Activated gamma-delta T cell (primary cell): ENCODE data around the gene LINGO4.

Experiments
- DNase-seq: peaks from one replicate; lab custom pipeline; 2025; lab: John Stamatoyannopoulos, UW

LINGO4 gene

DNA sequence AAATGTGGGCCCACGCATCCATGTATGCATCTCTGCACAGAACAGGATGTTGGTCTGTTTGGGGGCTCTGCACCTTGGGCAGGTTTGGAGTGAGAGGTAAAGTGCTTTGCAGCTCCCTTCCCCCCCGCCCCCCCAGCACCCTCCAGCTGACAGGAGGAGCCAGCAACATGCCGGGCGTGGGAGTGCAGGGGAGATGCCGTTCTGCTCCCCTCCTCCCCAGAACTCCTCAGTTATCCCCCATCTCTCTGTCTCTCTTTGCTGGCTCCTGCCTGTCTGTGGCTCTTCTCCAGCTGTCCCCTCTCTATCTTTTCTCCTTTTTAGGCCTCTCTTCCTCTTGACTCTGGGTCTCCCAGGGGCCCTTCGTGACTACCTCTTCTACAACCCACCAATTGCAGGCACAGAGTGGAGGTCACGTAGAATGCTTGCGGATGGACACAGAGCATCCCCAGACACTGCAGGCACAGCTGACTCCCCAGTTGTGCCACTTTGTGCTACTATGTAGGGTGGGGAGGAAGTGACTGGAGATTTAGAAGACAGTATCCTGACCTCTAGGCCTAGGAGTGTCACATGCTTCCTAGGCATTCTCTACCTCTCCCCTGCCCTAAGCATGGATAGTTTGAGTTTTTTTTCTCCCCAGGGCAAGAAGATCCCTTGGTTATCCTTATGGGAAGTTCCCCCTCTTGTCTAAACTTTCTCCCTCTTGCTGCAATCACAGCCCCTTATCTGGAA, 28.1 kb upstream of the LINGO4 start:
- DNase-seq, result no peak

DNA sequence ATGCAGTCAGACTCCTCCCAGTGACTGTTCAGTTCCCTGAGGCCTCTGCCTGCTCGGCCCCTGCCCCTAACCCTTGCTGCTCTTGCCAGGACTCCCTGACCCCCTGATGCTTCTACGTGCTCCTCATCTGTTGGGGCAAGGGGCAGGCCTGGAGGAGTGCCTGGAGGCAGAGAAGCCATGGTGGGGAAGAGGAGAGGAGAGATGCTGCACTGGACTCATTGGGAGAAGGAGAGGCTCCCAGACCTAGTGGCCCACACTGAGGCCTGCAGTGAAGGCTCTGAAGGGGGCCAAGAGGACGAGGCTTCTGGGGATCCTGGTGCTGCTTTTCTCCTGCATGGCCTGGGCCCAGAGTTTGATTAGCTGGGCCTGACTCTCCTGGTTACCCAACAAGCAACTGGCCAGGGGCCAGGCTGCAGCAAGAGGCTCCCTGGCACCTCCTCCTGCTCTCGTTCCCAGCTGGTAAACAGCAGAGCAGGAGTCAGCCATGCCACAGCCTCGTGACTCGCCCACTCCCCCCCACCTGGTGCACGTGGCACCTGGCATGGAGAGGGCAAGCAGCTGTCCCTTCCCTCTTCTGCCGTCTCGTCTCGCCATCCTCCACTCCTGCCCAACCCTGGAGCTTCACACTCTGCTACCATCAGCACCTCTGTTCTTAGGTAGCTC, 27.2 kb upstream of the LINGO4 start:
- no peak for DNase-seq

DNA sequence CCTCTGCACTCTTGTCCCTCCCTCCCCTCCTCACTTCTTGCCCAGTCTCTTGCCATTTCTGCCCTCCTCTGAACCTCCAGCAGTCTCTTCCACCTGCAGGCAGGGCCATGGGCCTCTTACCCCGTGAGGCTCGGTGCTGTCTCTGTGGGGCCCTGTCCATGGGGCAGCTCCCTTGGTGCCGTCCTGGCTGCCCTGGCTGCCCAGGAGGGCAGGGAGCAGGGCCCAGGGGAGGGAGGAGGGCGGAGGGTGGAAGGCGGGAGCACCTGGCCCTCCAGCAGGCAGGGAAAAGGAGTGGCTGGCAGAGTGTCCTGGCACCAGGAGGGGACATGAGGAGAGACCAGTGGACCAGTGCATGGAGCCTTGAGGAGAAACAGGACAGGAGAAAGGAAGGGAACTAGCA, 26.4 kb upstream of the LINGO4 start, which contains the start of gene RORC:
RORC (minus strand) TSS at position 198 of the 400 bp plus-strand sequence; CDS start at position 160, 38 bp downstream.
- DNase-seq, result no peak

DNA sequence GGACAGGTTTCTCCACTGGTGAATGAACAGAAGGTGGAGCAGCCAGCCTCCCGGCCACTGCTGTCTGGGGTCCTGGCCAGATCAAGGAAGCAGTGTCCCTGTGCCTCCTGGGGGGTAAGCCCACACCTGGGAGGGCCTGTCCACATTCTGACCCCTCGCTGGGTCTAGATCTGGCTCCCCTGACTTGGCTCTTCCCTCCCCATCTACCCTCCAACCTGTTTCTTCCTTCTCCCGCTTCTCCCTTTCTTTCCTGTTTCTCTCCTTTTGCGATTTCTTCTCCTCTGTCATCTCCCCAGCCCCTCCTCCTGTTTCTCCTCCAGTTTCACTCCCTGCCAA, 26.0 kb upstream of the LINGO4 start:
- DNase-seq, result no peak

DNA sequence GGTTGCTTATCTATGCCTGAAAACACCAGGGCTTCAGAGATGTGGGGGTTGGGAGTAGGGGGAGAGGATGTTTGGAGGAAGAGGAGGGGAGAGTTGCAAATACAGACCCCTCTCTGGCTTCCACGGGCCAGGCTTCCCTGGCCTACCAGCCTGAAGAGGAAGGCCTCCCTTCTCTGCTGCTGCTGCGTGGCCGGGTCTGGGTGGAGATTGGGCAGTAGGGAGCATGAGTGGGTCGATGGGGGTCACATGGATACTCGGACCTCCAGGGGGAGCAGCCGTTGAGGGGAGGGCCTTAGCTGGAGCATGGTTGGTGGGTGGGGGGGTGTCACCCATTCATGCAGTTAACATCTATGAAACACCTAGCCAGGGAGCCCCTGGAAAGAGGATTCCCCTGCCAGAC, 24.8 kb upstream of the LINGO4 start:
- DNase-seq, result no peak

DNA sequence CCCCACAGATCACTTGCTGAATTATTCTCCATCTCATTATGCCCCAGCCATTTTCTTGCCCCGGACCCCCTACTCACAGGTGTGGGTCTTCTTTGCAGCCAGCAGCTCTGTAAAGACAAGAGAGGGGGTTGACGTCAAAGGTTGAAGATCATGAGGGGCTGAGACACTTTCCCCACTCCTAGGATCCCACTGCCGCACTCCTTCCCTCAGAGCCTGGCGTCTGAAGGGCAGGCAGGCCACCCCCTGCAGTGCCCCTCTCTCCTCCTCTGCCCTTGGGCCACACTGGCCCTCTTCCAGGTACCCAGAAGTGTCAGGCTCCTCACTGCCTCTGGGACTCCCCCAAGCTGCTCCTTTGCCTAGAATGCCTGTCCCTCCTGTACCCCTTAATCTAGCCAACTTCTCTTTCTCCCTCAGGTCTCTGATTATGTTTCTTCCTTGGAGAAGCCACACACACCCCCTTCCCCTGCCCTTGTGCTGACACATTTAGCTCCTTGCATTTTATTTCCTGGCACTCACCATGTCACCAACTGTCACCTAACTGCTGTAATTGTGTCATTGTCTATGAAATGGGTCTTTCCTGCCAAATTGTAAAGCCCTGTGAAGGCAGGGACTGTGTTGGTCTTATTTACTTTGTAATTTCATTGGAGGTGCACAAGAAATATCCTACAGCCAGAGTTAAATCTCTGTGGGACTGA, 24.3 kb upstream of the LINGO4 start:
- no peak for DNase-seq

DNA sequence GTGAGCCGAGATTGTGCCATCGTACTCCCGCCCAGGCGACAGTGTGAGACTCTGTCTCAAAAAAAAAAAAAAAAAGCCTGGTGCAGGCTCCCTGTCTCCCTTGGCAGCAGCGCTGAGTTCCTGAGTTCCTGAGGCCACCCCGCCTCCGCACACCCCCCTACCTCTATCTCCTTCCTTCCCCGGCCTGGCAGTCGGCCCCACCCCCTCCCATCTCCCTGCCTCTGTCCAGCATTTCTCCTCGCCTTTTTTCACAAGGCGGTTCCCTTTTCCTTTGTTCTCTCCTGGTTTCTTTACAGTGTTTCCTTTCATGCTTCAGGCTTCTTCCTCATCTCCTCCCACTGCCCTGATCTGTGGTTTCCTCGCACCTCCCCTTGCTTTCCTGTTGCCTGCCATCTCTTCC, 23.7 kb upstream of the LINGO4 start:
- no peak for DNase-seq

DNA sequence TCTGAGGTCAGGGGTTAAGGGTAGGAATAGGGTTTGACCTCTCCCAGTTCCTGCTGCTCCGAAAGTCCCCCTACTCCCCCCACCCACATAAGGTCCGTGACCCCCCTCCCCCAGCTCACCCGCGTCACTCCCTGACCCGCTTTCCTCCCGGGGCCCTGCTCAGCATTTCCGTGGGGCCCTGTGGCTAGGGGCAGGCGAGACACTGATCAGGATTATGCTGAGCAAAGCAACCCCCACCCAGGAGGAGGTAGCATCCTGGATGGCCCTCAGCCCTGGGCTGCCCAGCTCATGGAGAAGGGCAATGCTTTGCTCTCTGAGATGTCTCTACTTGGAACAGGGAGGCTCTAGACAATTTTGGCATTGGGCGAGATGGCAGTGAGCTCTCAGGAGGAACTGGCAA, 22.6 kb upstream of the LINGO4 start:
- DNase-seq, result no peak

DNA sequence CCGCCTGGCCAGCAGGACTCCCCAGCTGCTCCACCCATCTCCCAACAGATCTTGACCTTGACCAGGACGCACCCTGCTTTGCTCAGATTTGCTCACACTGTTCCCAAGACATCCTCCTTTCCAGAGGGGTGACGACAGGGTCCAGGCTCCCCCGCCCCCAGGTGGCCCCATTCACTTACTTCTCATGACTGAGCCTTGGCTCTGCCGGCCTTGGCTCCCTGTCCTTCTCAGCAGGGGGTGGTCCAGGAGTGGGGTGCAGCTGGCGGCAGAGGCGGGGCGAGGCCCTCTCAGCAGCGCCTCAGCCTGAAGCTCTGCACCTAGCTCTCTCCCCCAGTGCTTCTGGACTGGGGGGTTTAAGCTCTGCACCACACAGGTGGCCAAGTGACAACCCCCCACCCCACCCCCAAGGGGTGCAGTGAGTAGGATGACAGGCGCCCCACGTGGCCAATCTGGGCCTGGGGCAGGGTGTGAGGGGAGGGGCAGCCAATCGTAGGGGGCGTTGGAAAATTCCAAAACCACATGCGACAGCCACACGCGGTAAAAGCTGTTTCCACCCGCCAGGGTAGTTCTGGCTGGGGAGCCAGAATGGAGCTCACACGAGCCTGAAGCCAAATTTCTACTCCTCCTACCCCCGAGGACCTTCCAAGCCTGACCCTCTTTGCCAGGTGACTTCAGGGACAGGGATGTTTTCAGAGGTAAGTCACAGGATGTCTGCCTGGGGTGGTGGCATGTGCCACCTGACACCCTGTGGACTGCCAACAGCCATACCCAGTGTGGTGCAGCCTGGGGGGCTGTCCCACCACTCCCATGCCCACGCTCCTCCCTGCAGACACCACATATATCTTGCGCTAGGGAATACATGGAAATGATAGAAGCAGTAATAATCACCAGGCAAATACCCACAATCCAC, 20.8 kb upstream of the LINGO4 start:
- no peak for DNase-seq

DNA sequence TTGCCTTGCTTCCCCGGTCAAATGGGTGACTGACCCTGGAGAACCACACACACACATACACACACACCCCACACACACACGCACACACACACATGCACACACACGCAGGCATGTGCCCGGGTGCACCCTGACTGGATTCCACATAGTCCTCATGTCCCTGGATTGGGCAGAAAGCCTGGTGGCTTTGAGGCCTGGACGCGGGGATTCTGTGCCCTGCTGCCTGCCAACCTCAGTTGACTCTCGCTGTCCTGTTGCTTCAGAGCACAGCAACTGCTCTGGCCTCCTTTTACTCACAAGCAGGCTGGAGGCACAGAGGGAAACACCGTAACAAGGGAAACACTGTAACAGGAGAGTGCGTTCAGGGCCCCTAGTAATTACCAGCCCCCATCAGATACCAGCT, 20.0 kb upstream of the LINGO4 start:
- no peak for DNase-seq

DNA sequence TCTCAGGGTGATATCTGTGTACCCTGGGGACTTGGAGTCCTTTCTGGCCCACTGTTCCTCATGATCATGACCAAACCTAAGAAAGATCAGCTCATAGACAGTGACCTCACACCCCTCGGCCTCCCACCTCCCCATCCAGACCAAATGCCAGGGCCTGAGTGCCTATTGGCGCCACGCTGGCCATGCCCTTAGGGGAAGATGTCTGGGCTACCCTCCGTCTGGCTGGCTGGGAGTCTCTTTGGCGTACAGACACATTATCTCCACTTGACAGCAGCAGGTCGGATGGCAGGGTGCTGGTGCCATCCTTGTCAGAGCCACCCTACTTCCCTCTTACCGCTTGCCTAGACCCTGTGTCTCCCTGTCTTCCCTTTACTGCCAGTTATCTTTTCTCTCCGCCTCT, 18.0 kb upstream of the LINGO4 start:
- no peak for DNase-seq

DNA sequence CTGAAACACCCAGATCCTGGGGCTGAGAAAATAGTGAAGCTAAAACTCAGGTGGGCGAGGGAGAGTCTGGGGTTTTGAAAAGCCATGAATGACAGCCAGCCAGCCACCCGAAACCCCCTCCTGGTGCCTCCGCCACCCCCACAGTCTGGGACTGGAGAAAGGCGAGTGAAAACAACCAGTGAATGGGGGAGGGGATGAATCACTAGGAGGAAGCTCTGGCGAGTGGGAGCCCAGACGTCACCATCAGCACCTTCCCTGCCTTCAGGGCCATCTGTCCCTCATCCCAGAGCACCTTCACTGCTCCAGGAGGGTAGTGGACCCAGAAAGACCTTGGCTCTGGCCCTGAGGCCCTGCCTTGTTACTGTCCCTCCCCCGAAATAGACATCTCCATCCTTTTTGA, 17.2 kb upstream of the LINGO4 start:
- no peak for DNase-seq

DNA sequence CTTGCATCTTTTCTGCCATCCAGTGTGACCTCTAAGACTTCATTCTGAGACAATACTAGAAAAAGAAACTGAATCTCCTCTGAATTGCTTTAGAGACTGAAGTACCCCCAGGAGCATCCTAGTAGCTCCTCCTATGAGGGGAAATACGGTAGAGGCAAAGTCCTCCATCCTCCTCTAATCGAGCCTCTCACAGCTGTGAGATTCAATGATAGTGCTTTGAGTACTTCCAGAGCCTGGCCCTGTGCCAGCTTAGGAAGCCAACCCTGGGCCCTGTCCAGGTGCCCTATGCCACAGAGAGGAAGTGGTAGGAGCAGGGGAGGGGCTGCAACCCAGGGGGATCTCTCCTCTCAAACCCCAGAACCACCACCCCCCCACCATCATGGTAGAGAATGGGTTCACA, 15.7 kb upstream of the LINGO4 start:
- DNase-seq, result no peak

DNA sequence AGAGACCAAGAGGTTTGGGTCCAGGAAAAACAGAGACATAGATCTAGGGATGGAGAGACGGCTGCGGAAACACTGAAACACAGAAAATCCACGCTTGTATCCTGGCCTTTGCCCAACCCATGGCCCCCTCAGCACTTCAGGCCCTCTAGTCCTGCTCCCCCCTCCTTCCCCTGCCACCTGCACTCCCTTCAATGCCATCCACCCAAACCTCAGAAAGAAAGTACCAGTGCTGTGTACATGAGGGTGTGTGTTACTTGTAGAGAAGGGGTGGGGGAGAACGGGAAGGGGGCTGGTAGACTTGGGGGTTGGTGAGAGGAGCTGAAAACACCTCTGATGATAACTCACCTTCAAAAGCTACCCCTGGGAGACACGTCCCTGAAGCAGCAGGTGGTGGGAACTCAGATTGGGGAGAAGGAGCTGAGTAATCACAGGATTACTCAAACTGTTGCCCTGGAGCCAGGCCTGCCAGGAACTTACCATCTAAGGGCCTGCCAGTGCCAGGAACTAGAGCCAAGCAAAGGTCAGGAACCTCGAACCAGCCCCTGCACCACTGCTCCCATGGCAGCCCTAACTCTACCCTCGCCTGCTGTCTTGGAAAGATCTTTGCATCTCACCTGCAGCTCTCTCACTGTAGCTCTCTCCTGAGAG, 14.9 kb upstream of the LINGO4 start:
- no peak for DNase-seq

DNA sequence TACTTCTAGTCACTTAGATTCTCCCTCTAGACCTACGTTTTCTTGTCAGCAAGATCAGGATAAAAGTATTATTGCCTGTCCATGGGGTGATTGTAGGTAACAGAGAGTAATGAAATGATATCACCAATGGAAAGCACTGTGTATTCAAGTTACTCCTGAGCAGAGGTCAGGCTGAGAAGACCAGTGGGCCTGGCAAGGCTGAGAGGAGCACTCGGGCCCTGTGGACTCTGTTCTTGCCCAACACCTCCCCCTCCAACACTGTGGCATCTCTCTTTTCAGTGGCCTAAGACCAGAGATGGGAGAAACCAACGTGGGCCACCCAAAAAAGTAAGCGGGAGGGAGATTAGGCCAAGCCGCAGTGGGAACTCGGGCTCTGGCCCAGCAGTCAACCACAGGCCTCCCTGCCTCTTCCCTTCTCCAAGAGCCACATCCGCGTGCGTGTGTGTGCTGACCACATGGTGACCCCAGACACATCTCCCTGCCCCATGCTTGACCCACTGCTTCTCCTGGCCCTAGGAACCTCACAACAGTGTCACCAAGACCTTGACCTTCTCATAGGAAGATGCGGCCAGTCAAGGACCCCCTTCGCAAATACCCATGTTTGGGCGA, 14.1 kb upstream of the LINGO4 start:
- DNase-seq, result no peak

DNA sequence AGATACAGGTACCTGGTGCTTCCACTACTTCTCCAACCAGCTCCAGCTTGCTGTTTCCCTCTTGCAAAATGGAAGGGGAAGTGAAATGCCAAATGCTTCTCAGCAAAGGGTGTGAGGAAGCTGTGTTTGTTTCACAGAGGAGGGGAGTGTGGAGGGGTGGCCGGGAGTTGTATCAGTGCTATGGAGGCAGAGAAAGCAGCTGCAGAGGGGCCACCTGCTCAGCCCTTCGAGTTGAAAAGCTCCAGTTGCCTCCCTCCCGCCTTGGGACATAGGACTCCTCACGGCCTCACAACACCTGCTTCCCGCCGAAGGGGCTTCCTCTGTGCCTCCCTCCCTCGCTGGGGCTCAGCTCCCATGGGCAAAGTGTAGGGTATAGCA, 12.1 kb upstream of the LINGO4 start:
- DNase-seq, result no peak

DNA sequence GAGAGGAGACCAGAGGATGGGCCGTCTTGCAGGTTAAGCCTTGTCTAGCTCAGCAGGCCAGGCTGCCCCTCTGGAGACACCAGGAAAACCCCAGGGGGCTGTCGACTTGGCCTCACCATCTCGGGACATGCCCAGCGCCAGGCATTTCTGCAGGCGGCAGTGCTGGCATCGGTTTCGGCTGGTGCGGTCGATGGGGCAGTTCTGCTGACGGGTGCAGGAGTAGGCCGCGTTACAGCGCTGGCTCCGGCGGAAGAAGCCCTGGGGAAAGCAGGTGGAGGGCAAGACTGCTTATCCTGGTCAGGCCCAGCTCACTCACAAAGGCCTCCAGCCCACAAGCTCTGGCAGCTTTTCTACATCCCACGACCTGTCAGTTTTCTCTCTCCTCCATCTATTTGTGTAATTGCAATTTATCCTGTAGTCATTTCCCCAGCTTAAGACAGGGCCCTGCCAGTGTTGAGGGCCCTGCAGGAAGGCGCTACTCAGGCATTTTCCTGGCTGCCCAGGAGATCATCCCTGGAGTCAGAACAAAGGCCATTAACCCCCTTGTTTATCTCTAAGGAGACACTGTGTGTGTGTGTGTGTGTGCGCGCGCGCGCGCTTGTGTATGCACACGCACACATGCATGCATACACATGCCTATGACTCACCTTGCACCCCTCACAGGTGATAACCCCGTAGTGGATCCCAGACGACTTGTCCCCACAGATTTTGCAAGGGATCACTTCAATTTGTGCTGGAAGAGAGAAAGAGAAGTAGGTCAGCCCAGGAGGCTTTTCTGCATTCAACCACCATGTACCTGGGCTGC, 11.5 kb upstream of the LINGO4 start:
- no peak for DNase-seq

DNA sequence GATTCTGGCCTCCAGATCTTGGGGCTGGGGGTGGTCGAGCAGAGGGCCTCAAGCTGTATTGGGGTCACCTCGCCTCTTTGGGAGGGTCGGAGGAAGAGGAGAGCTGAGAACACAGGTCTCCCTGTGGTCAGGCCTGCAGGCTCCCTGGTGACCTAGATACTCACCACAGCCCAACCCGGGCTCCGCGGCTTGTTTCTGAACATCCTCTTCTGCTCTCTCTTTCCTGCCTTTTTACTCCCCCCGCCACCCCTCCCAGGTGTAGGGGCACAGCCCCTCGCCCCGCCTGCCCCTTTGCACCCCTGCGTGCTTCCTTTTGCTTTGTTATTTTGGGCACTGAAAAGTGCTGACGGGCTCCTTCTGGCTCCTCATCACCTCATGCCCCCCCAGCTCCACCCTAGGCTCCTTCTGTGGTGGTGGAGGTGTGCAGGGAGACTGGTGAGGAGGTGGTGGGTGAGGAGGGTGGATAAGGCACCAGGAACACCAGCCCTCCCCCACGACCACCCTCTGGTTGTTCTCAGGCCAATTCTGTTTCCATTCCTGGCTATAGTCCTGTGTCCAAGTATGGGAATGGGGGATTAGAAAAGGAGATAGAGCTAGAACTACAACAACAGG, 10.6 kb upstream of the LINGO4 start:
- DNase-seq, result peak; percentile 26

DNA sequence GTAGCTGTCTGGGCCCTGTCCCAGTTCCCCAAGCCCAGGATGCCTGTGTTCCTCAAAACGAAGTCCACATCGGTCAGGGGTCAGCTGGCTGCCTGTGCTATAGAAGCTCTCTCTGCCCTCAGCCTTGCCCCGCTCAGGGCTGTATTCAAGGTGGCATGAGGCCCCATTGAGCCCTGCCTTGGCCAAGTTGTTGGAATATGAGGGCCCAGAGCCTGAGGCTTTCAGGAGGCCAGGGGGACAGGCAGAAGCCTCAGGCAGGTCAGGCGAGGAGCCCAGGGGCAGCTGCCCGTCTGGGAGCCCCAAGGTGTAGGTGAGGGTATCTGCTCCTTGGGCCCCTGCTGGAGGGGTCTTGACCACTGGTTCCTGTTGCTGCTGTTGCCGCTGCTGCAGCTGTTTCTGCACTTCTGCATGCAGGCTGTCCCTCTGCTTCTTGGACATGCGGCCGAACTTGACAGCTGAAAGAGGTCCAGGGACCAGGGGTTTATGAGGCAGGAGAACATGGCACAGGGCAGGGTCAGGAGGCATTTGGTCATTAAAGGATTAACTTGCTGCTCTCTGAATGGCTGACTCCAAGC, 9.8 kb upstream of the LINGO4 start:
- no peak for DNase-seq

DNA sequence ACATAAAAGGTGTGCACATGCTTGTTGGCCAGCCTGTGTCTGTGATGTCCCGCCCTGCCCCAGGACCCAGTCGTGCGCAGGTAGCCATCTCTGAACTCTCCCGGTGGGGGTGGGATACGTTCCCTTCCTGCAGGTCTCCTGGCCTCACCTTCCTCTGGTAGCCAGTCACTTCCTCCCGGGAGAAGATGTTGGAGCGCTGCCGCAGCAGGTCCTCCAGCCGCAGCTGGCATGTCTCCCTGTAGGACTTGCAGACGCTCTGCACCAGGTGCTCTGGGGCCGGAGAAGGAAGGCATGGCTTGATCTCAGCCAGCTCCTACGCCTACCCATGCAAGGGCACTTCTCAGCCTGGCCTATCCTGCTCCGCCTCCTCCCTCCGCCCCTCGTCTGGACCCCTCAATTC, 9.2 kb upstream of the LINGO4 start:
- no peak for DNase-seq
